ENCODE measurements around the gene SNX10.

The SNX10 gene

DNA sequence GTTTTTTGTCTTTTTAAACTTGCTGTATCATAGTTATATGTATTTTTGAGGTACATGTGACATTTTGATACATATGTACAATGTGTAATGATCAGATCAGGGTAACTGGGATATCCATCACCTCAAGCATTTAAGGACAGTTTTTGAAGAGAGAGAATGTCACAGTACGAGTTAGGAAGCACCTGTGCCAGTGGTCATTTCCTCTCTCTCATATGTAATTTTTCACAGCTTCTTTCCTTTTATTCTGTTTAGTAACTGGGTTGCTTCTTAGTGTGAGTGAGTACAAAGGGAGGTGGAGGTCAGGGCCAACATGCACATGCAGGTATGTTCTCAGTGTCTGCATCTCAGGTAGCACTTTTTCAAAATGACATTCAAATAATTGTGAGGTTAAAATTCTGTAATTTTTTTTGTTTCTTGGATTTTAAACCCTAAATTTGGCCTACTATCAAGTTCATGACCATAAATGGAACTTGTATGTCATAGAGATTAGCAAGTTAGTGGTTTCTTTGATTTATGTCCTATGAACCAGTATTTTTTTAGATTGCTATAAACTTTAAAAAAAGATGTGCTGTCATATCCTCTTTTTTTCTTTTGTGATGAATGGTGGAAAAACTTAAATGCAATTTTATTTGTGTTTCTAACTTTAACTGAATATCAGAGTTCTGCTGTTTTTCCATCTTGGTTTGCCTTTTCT lies 42.7 kb downstream of the SNX10 start:
- H3K27ac ChIP-seq (ENCODE audit: low read depth, low read length, severe bottlenecking) = no peak overlapping the region
- no CpG with 5 or more reads among the region's 1 CpG for WGBS, 2 experiments (ENCODE audit: insufficient coverage in 2 of 2)
- H3K4me3 ChIP-seq (ENCODE audit: extremely low read depth, insufficient read depth, low read length, poor library complexity, severe bottlenecking) = no peak overlapping the region
- H3K36me3 ChIP-seq (ENCODE audit: control insufficient read depth, insufficient read depth, low read length) = no peaks in the 10 kb centered on the region
- no peaks in the 10 kb centered on the region for H3K9me3 ChIP-seq (ENCODE audit: control insufficient read depth, low read length)
- H3K4me1 ChIP-seq (ENCODE audit: control insufficient read depth, insufficient read depth, low read length, poor library complexity, severe bottlenecking) = no peaks in the 10 kb centered on the region

DNA sequence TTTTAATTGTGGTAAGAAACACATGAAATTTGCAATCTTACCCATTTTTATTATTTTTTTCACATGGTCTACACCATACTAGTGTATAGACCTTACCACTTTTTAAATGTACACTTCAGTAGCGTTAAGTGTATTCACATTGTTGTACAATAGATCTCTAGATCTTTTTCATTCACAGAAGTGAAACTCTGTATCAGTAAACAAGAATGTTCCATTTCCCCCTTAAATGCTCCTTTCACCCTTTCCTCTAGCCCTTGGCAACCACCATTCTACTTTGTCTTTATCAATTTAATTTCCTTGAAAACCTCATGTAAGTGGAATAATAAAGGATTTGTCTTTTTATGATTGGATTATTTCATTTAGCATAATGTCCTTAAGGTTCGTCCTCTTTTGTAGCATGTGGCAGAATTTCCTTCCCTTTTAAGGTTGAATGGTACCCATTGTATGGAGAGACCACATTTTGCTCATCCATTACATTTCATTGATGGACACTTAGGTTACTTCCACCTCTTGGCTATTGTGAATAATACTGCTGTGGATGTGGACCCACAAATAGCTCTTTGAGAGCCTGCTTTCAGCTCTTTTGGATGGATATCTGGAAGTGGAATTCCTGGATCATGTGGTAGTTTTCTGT lies 45.7 kb downstream of the SNX10 start:
- no peaks in the 10 kb centered on the region for H3K9me3 ChIP-seq (ENCODE audit: control insufficient read depth, low read length)
- no peaks in the 10 kb centered on the region for H3K36me3 ChIP-seq (ENCODE audit: control insufficient read depth, insufficient read depth, low read length)
- WGBS, 2 experiments (ENCODE audit: insufficient coverage in 2 of 2) = no CpG with 5 or more reads among the region's 2 CpGs

DNA sequence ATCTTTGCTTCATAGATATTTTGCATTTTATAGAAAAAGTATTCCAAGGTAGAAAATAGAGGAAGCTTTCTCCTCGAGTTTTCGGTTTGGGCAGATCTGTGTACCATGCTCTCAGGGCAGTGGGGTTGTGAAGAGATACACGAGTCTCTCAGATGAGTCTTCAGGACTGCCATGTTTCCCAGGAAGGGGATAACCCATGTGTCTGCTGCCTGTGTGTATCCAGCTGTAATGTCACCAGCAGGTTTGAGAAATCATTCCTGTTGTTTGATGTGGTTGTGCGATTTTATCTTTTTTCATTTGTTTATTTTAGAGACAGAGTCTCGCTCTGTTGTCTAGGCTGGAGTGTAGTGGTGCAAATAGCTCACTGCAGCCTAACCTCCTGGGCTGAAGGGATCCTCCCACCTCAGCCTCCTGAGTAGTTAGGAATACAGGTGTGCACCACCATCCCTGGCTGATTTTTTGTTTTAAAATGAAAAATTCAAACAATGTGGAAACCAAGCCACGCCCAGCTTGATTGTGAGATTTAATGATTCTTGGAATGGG lies 48.9 kb downstream of the SNX10 start:
- WGBS, 2 experiments (ENCODE audit: insufficient coverage in 2 of 2) = 91 to 95% methylated on average over 4 to 5 of the region's 6 CpGs

More for the DNA sequence above, 45.7 kb downstream of the SNX10 start:
- Histone ChIP-seq H3K4me3 (ENCODE audit: extremely low read depth, insufficient read depth, low read length, poor library complexity, severe bottlenecking) (no peak overlapping the region), H3K27ac (ENCODE audit: low read depth, low read length, severe bottlenecking) (no peak overlapping the region), H3K4me1 (ENCODE audit: control insufficient read depth, insufficient read depth, low read length, poor library complexity, severe bottlenecking) (no peaks in the 10 kb centered on the region)

DNA sequence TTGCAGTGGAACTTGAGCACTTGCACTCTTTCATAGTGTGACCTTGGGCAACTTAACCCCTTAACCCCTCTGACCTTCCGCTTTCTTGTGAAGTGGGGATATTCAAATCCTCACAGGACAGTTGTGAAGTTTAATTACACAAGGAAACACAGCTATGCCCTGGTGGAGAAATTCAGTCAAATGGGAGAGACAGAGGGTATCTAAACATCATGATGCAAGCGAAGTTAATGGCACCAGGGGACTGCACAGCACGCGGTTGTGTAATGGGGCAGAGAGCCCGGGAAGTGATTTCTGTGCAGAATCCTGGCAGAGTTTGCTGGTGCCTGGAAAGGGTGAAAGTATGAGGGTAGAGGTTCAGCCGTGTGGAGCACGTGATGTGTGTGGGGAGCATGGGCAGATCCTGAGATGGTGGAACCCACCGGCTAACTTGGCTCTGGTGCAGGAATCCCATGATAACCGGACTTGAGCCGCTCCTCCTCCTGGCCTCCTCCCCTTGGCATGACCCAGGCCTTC lies 51.7 kb downstream of the SNX10 start:
- 89 to 96% methylated on average over 5 to 9 of the region's 10 CpGs for WGBS, 2 experiments (ENCODE audit: insufficient coverage in 2 of 2)
- H3K4me1 ChIP-seq (ENCODE audit: control insufficient read depth, insufficient read depth, low read length, poor library complexity, severe bottlenecking) = peaks cover 3% of the 10 kb centered on the region
- no peaks in the 10 kb centered on the region for H3K9me3 ChIP-seq (ENCODE audit: control insufficient read depth, low read length)
- H3K27ac ChIP-seq (ENCODE audit: low read depth, low read length, severe bottlenecking) = no peak overlapping the region
- H3K36me3 ChIP-seq (ENCODE audit: control insufficient read depth, insufficient read depth, low read length) = no peaks in the 10 kb centered on the region
- no peak overlapping the region for H3K4me3 ChIP-seq (ENCODE audit: extremely low read depth, insufficient read depth, low read length, poor library complexity, severe bottlenecking)

More for the DNA sequence above, 48.9 kb downstream of the SNX10 start:
- Histone ChIP-seq H3K36me3 (ENCODE audit: control insufficient read depth, insufficient read depth, low read length) (no peaks in the 10 kb centered on the region), H3K4me1 (ENCODE audit: control insufficient read depth, insufficient read depth, low read length, poor library complexity, severe bottlenecking) (no peaks in the 10 kb centered on the region), H3K27ac (ENCODE audit: low read depth, low read length, severe bottlenecking) (no peak overlapping the region), H3K4me3 (ENCODE audit: extremely low read depth, insufficient read depth, low read length, poor library complexity, severe bottlenecking) (no peak overlapping the region), H3K9me3 (ENCODE audit: control insufficient read depth, low read length) (no peaks in the 10 kb centered on the region)

DNA sequence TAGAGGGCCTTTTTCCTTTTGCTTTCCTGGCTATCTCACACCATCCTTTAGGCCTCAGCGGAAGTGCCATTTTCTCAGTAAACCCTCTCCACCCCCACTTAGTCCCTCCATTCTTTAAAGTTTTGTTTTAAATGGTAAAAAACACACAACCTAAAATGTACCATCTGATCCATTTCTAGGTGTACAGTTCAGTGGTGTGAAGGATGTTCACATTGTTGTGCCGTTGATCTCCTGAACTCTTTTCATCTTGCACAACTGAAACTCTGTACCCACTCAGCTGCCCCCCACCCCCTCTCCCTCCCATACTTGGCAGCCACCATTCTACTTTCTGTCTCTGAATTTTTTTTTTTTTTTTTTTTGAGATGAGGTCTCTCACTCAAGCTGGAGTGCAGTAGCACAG lies 52.2 kb downstream of the SNX10 start:
- 80 to 100% methylated on average over 1 of the region's 2 CpGs for WGBS, 2 experiments (ENCODE audit: insufficient coverage in 2 of 2)
- no peak overlapping the region for H3K27ac ChIP-seq (ENCODE audit: low read depth, low read length, severe bottlenecking)
- H3K4me1 ChIP-seq (ENCODE audit: control insufficient read depth, insufficient read depth, low read length, poor library complexity, severe bottlenecking) = peaks cover 3% of the 10 kb centered on the region
- H3K36me3 ChIP-seq (ENCODE audit: control insufficient read depth, insufficient read depth, low read length) = no peaks in the 10 kb centered on the region
- no peaks in the 10 kb centered on the region for H3K9me3 ChIP-seq (ENCODE audit: control insufficient read depth, low read length)
- H3K4me3 ChIP-seq (ENCODE audit: extremely low read depth, insufficient read depth, low read length, poor library complexity, severe bottlenecking) = no peak overlapping the region

DNA sequence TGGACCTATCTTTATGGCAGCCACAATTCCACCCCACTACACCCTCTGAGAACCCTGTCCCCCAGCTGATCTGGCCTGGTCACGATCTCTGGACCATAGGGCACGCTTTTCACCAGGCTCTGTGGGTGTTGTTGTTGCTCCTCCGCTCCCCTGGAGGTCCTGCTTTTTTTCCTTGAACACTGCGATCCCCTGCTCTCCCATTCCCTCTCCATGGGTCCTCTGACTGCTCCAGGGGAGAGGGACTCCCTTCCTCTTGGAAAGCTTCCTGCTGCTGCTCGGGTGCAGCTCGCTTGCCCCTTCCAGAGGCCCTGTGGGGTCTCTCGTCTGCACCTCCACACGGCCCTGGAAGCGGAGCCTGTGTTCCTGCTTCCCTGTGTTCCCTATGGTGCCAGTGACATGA lies 53.5 kb downstream of the SNX10 start:
- 88 to 93% methylated on average over 2 to 9 of the region's 9 CpGs for WGBS, 2 experiments (ENCODE audit: insufficient coverage in 2 of 2)
- no peak overlapping the region for H3K27ac ChIP-seq (ENCODE audit: low read depth, low read length, severe bottlenecking)
- H3K9me3 ChIP-seq (ENCODE audit: control insufficient read depth, low read length) = no peaks in the 10 kb centered on the region
- no peaks in the 10 kb centered on the region for H3K36me3 ChIP-seq (ENCODE audit: control insufficient read depth, insufficient read depth, low read length)
- H3K4me1 ChIP-seq (ENCODE audit: control insufficient read depth, insufficient read depth, low read length, poor library complexity, severe bottlenecking) = peaks cover 3% of the 10 kb centered on the region
- no peak overlapping the region for H3K4me3 ChIP-seq (ENCODE audit: extremely low read depth, insufficient read depth, low read length, poor library complexity, severe bottlenecking)

DNA sequence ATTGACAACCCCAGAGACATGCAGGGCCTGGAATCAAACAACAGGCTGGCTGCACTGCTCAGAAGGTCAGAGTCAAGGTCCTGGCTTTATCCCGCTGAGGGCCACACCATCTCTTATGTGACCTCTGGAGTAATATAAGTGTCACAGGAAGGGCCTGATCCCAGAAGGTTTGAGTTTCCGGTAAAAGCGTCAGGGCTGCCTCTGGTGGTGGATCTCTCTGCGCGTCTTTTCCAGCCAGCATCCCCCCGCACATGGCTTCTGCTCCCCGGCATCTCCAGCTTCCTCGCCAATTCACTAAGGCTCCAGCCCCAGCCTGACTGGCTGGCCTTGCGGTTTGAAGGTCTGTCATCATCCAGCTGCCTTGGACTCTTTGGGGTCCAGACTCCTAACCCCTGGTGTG lies 54.2 kb downstream of the SNX10 start:
- WGBS, 2 experiments (ENCODE audit: insufficient coverage in 2 of 2) = 90 to 94% methylated on average over 9 of the region's 9 CpGs
- Histone ChIP-seq H3K36me3 (ENCODE audit: control insufficient read depth, insufficient read depth, low read length) (no peaks in the 10 kb centered on the region), H3K27ac (ENCODE audit: low read depth, low read length, severe bottlenecking) (no peak overlapping the region), H3K4me1 (ENCODE audit: control insufficient read depth, insufficient read depth, low read length, poor library complexity, severe bottlenecking) (peaks cover 3% of the 10 kb centered on the region), H3K4me3 (ENCODE audit: extremely low read depth, insufficient read depth, low read length, poor library complexity, severe bottlenecking) (no peak overlapping the region), H3K9me3 (ENCODE audit: control insufficient read depth, low read length) (no peaks in the 10 kb centered on the region)

DNA sequence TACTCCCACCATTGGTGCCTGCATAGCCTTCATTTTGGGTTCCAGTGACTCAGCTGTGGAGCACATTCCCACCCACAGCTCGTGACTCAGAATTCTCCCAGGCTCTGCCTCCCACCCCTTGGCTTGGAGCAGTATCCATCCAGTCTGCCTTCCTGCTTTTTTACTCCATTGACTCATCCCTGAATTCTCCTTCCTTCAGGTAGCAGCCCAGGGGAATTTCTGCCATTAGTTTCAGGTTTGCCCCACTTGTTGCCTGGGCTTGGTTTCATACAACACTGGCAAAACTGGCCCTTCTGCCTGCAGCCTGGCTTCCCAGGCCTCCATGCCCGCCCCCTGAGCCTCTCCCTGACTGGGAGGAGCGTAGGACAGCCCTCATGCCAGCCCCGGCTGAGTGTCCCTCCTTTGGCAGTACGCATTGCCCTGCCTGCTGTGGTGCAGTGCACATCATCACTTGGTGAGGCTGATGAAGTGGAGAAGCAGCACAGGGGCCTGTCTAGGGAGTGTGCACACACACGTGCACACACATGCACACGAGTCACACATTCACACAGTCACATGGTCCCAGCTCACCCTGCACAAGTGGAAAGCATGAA lies 55.0 kb downstream of the SNX10 start:
- WGBS, 2 experiments (ENCODE audit: insufficient coverage in 2 of 2) = 74 to 96% methylated on average over 4 to 5 of the region's 7 CpGs
- H3K4me1 ChIP-seq (ENCODE audit: control insufficient read depth, insufficient read depth, low read length, poor library complexity, severe bottlenecking) = peaks cover 3% of the 10 kb centered on the region
- no peaks in the 10 kb centered on the region for H3K9me3 ChIP-seq (ENCODE audit: control insufficient read depth, low read length)
- no peak overlapping the region for H3K27ac ChIP-seq (ENCODE audit: low read depth, low read length, severe bottlenecking)
- H3K4me3 ChIP-seq (ENCODE audit: extremely low read depth, insufficient read depth, low read length, poor library complexity, severe bottlenecking) = no peak overlapping the region
- no peaks in the 10 kb centered on the region for H3K36me3 ChIP-seq (ENCODE audit: control insufficient read depth, insufficient read depth, low read length)

DNA sequence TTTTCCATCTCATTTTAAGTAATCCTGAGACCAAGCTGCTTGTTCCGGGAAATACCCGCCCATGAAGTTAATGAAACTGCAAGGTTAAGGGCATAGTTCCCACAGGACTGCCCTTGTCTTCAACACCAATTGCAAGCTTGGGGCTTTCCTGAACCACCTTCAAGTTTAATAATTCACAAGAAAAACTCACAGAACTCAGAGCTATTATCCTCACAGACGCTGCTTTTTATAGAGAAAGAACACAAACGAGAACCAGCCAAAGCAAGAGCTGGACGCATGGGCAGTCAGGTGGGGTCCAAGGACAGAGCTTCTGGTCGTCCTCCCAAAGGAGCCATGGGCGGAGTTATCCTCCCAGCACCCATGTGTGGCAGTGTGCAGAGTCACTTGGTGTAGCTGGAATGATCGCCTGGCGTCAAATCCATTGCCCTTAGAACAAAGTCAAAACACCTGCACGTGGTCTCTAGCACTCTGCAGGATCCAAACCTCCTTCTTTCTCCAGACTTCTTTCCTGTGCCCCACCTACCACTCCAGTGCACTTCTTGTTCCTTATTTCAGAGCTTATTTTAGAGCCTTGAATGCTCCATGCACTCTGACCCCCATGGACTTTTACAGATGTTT lies 56.7 kb downstream of the SNX10 start:
- WGBS, 2 experiments (ENCODE audit: insufficient coverage in 2 of 2) = 88 to 90% methylated on average over 8 to 9 of the region's 10 CpGs
- Histone ChIP-seq H3K36me3 (ENCODE audit: control insufficient read depth, insufficient read depth, low read length) (no peaks in the 10 kb centered on the region), H3K4me3 (ENCODE audit: extremely low read depth, insufficient read depth, low read length, poor library complexity, severe bottlenecking) (no peak overlapping the region), H3K27ac (ENCODE audit: low read depth, low read length, severe bottlenecking) (no peak overlapping the region), H3K9me3 (ENCODE audit: control insufficient read depth, low read length) (no peaks in the 10 kb centered on the region), H3K4me1 (ENCODE audit: control insufficient read depth, insufficient read depth, low read length, poor library complexity, severe bottlenecking) (peaks cover 3% of the 10 kb centered on the region)

DNA sequence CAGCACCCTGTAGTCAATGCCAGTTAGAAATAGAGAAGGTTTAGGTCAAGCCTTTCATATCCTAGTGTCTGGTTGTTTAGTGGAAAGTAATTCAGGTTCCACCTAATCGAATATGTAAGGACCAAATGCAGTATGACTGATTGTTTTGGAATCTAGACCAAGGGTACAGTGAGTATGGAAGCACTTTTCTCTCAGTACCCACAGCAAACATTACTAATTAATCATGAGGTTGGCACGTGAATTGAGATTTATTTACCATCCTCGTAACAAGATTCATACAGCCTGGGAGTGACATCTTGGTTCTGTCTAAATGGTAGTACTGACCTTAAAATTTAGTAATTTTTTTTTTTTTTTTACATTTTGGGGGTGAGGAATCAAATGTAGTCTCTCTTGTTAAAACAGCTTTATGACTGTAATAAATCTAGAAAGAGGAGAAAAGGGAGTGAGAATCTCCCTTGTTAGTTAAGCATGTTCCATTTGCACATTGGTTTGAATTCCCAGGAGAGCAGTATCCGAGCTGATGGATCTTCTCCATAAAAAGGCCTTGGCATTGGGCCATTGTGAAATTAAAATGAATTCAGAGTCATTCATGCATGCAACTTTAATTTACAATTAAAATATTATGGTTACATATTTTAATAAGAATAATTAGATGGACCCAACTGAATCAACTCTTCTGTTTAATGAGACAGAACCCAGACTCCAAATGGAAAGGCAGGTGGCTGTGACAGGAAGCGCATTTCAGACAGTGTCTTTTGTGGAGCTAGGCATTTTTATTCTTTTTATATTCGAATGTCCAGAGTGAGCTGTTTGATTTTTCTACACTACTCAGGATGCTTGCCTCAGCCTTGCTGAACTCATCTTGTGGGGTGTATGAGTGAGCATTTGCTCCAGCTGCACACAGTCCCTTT lies 57.6 kb downstream of the SNX10 start:
- Histone ChIP-seq H3K4me1 (ENCODE audit: control insufficient read depth, insufficient read depth, low read length, poor library complexity, severe bottlenecking) (peaks cover 3% of the 10 kb centered on the region), H3K4me3 (ENCODE audit: extremely low read depth, insufficient read depth, low read length, poor library complexity, severe bottlenecking) (no peak overlapping the region), H3K36me3 (ENCODE audit: control insufficient read depth, insufficient read depth, low read length) (no peaks in the 10 kb centered on the region), H3K27ac (ENCODE audit: low read depth, low read length, severe bottlenecking) (no peak overlapping the region), H3K9me3 (ENCODE audit: control insufficient read depth, low read length) (no peaks in the 10 kb centered on the region)
- 100% methylated on average over 1 of the region's 6 CpGs; no CpG with 5 or more reads in 1 of the 2 experiments for WGBS, 2 experiments (ENCODE audit: insufficient coverage in 2 of 2)
